Measurements from ENCODE around the gene MYO5B.
"Not testable (repeated sequence)": the region's sequence is repeated elsewhere in the genome, so short reads cannot be mapped to it uniquely, and the experiment has no call there.

MYO5B gene

DNA sequence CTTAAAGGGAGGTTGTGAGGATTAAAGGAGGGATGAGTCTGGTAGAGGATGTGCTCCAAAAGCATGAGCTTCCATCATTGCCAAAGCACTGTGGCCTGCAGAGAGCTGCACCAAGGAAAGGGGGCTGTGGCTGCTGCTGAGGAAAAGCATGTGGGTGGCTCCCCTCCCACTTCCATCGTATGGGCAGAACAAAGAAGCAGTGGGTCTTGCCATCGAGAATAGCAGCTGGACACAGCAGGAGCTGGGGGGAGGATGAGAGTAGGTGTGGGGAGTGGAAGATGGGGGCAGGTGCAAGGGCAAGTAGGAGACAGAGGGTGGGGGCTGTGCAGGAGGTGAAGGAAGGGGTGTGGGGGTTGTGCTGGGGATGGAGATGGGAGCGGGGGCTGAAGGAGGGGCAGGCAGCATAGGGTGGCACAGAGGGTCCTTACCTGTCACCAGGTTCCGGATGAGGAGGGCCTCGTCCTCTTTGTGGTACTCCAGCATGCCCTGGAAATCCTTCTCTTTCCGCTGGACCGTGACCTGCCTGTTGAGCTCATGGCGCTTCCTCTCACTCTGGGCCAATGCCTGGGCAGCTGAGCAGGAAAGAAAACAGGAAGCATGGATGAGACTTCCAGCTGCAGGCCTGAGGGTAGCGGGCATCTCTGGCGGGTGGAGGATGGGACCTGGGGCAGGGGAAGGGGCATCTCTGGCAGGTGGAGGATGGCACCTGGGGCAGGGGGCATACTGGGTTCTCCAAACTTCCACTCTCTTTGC is 348.1 kb downstream of the MYO5B start:
- DNase-seq = peak; percentile 62

- peak; percentile 33 for DNase-seq
These were observed 348.6 kb downstream of the MYO5B start for GRCh38 chr18:49846361-49846662.

GRCh38 chr18:49845629-49846360 is 349.2 kb downstream of the MYO5B start:
- DNase-seq = no peak

DNA sequence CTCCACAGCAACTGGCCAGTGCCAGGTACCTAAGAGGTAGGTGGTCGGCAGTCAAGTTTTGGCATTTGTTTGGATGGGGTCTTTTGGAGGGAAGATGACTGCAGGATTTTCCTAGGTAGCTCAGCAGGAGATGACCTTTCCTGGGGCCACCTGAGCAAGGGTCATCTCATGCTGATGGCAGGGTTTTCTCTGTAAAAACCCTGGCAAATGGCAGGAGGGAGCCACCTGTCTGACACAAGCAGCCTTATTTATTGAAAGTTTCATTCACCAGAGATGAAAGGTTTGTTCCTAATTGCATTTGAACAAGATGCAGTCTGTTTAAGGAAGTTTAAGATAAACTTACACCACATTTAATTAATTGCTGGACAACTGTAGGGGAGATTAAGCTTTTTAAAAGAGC is 350.0 kb downstream of the MYO5B start:
- no peak for DNase-seq

DNA sequence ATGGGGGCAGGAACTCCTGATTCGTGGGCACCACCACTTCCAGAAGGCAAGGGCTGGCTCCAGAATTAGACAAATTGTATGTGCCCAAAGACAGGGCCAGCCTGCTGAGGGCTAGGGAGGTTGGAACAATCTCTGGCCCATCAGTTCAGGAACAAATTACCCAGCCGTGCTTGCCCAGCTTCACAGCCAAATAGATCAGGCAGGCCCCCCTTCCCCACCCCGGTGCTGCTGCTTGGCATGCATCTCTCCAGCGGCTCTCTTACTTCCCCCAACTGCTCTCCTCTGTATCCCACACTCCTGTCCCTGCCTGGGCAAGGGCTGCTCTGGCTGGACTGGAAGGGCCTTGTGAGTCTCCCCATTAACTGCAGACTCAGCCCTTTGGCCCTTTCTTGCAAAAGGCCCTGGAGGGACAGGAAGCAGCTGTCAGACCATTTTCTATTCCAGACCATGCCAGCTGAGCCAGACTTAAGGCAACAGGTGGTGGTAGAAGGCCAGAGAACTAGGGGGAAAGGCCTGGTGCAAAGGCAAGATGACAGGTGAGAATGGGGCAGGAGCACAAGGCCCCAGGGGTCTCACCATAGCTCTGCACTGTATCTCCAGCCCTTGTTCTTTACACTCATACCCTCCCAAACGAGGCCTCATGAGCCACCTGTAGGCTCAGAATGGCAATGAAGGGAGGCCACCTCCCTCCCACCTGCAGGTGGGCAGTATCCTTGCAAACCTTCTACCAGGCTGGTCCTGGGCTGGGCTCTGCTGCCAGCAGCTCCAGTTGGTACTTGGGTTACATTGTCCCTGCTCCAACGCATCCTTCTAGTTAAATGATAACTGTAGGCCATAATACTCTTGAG is 350.9 kb downstream of the MYO5B start:
- DNase-seq = no peak

- no peak for DNase-seq
These were observed 351.8 kb downstream of the MYO5B start for GRCh38 chr18:49843131-49843530.

- DNase-seq = no peak
These were observed 352.3 kb downstream of the MYO5B start for GRCh38 chr18:49842656-49843055.

DNA sequence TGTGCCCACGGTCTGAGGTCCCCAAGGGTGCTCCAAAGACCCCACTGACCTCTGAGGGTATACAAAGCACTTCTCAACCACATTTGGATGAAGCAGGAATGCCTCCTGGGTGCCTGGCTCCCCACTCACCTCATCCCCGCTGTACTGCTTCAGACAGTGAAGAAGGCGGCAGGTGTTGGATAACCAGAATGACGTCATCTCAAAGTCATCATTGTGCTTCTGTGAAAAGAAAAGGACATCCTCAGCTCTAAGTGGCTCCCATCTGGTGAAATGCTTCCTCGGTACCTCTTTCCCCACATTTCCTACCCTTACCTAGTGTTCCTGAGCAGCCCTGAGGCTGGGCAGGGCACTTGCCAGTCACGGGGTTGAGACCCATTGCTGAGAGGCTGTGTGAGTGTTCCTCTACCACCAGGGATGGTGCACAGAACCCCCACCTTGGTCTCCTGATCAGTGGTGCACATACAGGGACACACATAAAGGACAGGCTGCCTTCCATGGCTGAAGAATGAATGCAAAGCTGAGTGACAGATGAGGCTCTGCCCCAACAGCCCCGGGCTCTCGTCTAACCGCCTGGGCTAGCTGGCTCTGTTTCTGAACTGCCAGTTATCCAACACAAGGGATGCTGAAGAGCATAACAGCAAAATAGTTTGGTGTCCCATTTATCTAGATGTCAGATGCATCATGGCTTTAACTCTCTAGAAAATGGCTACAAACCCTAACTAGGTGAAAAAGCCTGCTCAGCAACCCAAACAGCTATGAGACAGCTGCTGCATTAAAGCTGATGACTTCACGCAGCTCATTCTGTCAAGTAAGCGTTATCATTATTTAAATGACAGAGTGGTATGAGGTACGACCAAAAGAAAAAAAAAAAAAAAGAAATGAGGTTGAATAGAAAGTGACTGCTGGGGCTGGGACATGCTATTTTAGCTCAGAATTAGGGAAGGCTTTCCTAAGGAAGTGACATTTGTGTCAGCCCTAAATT is 353.4 kb downstream of the MYO5B start:
- peak; percentile 7 for DNase-seq

- no peak for DNase-seq
These were observed 355.9 kb downstream of the MYO5B start for GRCh38 chr18:49839012-49839411.

DNA sequence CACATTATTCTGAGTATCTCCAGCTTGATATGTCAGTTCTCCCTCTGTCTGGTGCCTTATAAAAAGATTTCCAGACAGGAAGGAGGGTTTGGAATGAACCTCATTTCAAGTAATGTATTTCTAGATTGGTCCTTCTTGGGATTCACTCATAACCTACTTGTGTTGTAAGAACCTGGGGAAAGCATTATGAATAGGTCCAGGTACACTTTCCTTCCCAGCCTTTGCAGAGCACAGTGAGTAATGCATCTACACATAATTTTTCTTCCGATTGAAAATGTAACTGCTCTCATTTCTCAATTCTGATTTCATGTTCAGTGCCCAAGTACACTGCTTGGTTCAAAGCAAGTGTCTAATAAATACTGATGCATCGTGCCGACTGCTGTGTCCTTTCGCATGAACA is 356.6 kb downstream of the MYO5B start:
- DNase-seq = no peak

GRCh38 chr18:49837889-49838288 is 357.1 kb downstream of the MYO5B start:
- DNase-seq = no peak

DNA sequence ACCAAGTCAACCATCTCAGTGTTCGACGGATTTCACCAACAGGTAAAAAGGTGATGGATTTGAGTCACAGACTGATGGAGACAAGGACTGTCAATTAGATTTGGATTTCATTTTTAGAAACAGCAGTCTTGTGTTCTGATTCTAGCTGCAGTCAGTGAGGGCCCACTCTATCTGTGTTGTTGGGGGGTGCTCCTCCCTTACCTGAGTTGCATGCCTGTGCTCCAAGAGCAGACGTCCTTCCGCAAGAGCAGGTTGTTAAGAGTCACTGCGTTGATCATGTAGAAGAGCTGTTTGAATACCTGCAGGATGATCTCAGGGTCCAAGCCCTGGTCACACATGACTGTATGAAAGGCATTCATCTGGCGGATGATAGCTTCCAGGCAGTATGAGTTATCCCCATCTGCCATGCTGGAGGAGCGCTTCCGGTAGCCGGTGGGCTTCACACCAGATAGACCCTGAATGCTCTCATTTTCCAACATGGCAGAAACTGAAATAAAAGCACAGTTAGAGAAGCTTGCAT is 357.6 kb downstream of the MYO5B start:
- not testable (repeated sequence) for DNase-seq

GRCh38 chr18:49835405-49835804 is 359.5 kb downstream of the MYO5B start:
- DNase-seq = no peak

DNA sequence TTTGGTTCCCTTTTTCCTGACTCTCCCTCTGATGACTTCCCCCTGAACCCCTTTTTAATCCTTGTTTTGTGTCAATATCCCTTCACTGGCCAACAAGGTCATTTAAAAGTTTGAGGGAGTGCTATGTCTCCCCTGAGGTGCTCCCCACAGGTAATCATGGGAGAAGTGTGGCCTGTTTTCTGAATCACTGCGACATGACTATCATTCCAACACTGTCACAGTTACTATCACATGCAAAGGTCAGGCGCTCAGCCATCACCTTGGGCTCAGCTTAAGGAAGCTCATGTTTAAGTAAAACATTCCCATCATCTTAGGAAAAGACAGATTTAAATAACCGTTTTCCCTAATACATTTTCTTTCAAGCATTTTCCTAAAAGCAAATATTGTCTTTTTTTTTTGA is 360.7 kb downstream of the MYO5B start:
- DNase-seq = no peak

GRCh38 chr18:49833814-49834213 is 361.1 kb downstream of the MYO5B start:
- DNase-seq = no peak

GRCh38 chr18:49832221-49832647 is 362.7 kb downstream of the MYO5B start:
- no peak for DNase-seq

- DNase-seq = no peak
These were observed 367.0 kb downstream of the MYO5B start for GRCh38 chr18:49827996-49828395.

GRCh38 chr18:49819823-49820671 is 374.9 kb downstream of the MYO5B start:
- DNase-seq = peak; percentile 1

- DNase-seq = no peak
These were observed 375.8 kb downstream of the MYO5B start for GRCh38 chr18:49819071-49819662.

DNA sequence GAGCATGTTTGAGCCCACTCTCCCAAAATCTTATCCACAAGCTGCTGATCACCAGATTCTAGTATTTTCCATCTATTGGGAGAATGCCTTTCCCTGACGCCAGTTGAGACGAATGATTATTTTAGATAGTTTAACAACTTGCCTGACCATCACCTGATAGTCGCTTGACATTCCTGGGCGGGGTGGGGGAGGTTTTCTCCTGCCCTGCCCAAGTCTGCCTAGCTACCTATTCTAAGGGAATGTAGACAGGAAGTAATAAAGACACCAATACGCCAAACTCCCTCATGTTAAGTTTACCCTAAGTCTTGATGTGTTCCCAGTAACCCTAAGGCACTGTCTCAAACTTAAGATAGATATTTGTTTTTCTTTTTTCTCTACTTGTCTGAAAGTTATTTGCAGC is 377.0 kb downstream of the MYO5B start:
- DNase-seq = no peak

GRCh38 chr18:49815927-49816326 is 379.0 kb downstream of the MYO5B start:
- no peak for DNase-seq
